B cell (primary cell): ENCODE measurements around the gene PPAN.

ENCODE experiments used
- CTCF ChIP-seq: fragments of 200-600 bp; IDR thresholded peaks from one replicate; pipeline ENCODE4 v1.8.0; 2022; ENCODE audit warnings: antibody characterized with exemption, mild to moderate bottlenecking
- EZH2 ChIP-seq: IDR thresholded peaks from 2 replicates; pipeline ENCODE4 v1.6.1; 2012; ENCODE audit warnings: borderline replicate concordance, low read depth, mild to moderate bottlenecking, moderate library complexity, low read length; ENCODE audit not compliant: insufficient read depth, poor library complexity, severe bottlenecking

GRCh38 chr19:10116085-10116865, 10.1 kb downstream of the PPAN start:
- no peak for TF ChIP-seq CTCF
- no peak for TF ChIP-seq EZH2
